Thyroid gland (tissue), 4 donors: Measurements from ENCODE around the gene CLMP. TPM values are rescaled to one million over a fixed set of nuclear protein-coding genes. Genes with fewer than 3 reads are reported as not detected.
"Not testable (repeated sequence)": the region's sequence is repeated elsewhere in the genome, so short reads cannot be mapped to it uniquely, and the experiment has no call there.

Source experiments
- DNase-seq, 2 donors: peaks; one replicate each; pipeline ENCODE4 v3.0.0-alpha.2; 2019
- H3K27ac ChIP-seq, 3 donors: fragments of 200-600 bp; sonication (generic); 1 replicate in 2 of 3; 2 replicates in 1 of 3; pipeline ENCODE4 v1.5.1; 2016 to 2019; ENCODE audit warnings: mild to moderate bottlenecking in 1 of 3, moderate library complexity in 1 of 3
- H3K27me3 ChIP-seq: fragments of 200-600 bp; sonication (generic); one replicate; pipeline ENCODE4 v1.5.1; 2019
- H3K36me3 ChIP-seq, 2 donors: fragments of 200-600 bp; sonication (generic); one replicate each; pipeline ENCODE4 v1.5.1; 2016 to 2019
- H3K4me1 ChIP-seq, 2 donors: fragments of 200-600 bp; sonication (generic); one replicate each; pipeline ENCODE4 v1.5.1; 2017 to 2019
- H3K4me3 ChIP-seq, 3 donors: fragments of 200-600 bp; sonication (generic); replicated peaks in 1 of 3; 1 replicate in 2 of 3; 2 replicates in 1 of 3; pipeline ENCODE4 v1.5.1; 2016; ENCODE audit warnings: mild to moderate bottlenecking in 1 of 3
- H3K9me3 ChIP-seq: fragments of 200-600 bp; sonication (generic); one replicate; pipeline ENCODE4 v1.5.1; 2017
- CTCF ChIP-seq, 6 experiments: fragments of 200-600 bp in 3 of 6; fragments of 450-650 bp in 3 of 6; sonication (generic) in 3 of 6; IDR thresholded peaks; one replicate each; pipeline ENCODE4 v1.5.1; 2016 to 2019; ENCODE audit warnings: antibody characterized with exemption in 6 of 6, mild to moderate bottlenecking in 2 of 6, inconsistent platforms in 1 of 6, moderate library complexity in 1 of 6
- POLR2A ChIP-seq, 2 donors: fragments of 450-650 bp; IDR thresholded peaks; one replicate each; pipeline ENCODE4 v1.6.1; 2017; ENCODE audit warnings: antibody characterized with exemption in 2 of 2, mild to moderate bottlenecking in 2 of 2, moderate library complexity in 1 of 2
- WGBS, 2 donors: methylation state at CpG; one replicate each; pipeline ENCODE4 v1.1.5; 2017; 5-methylcytosine and 5-hydroxymethylcytosine counted together
- intact Hi-C: fragments of 100-400 bp; cut with DNase I; formaldehyde crosslinking; loops from one replicate; pipeline ENCODE4 v1.15.1; 2023
- total RNA-seq, 4 donors: library from RNA; depleted of rRNA; stranded (reverse); fragments of >200 nt; gene quantifications; one replicate each; pipeline ENCODE4 v1.2.3, GENCODE V29; 2016

The CLMP gene
- total RNA-seq, 4 donors from 2014 or later: 4.9 to 13.2 (median 9.3) TPM

- TF ChIP-seq CTCF (IDR thresholded peaks at IDR 0.05): no peak
- no peak for TF ChIP-seq POLR2A (IDR thresholded peaks at IDR 0.05)
- DNase-seq: peak; percentile 72 to 83
- no peaks in the 10 kb centered on the region for H3K36me3 ChIP-seq
- peaks cover 0 to 11% of the 10 kb centered on the region in 2 donors for H3K4me1 ChIP-seq
- peak overlapping the region in 2 of 3 donors; percentile 56 to 68 for H3K27ac ChIP-seq
- no peaks in the 10 kb centered on the region for H3K9me3 ChIP-seq
- 30 to 36% methylated on average over 22 to 24 of the region's 24 CpGs for WGBS, 2 donors
- no peak overlapping the region for H3K4me3 ChIP-seq
- intact Hi-C loops: no loop called here
- no peaks in the 10 kb centered on the region for H3K27me3 ChIP-seq
Observed at GRCh38 chr11:123137431-123138224, 57.4 kb downstream of the CLMP start.

GRCh38 chr11:123135863-123136446 lies 59.1 kb downstream of the CLMP start:
- Histone ChIP-seq H3K36me3 (no peaks in the 10 kb centered on the region), H3K27ac (no peak overlapping the region), H3K4me1 (peaks cover 0 to 11% of the 10 kb centered on the region in 2 donors), H3K27me3 (no peaks in the 10 kb centered on the region), H3K9me3 (no peaks in the 10 kb centered on the region), H3K4me3 (no peak overlapping the region)
- DNase-seq: no peak
- 92 to 96% methylated on average over 18 of the region's 18 CpGs for WGBS, 2 donors
- TF ChIP-seq POLR2A (IDR thresholded peaks at IDR 0.05) (no peak), CTCF (IDR thresholded peaks at IDR 0.05) (no peak)
- intact Hi-C loops: no loop called here

GRCh38 chr11:123132881-123133280 lies 62.2 kb downstream of the CLMP start:
- no peak for DNase-seq
- no peak overlapping the region for H3K27ac ChIP-seq
- intact Hi-C loops: no loop called here
- 97 to 98% methylated on average over 6 of the region's 6 CpGs for WGBS, 2 donors
- TF ChIP-seq POLR2A (IDR thresholded peaks at IDR 0.05): no peak
- TF ChIP-seq CTCF (IDR thresholded peaks at IDR 0.05): no peak
- no peaks in the 10 kb centered on the region for H3K9me3 ChIP-seq
- H3K27me3 ChIP-seq: no peaks in the 10 kb centered on the region
- no peaks in the 10 kb centered on the region for H3K36me3 ChIP-seq
- H3K4me1 ChIP-seq: peaks cover 0 to 7% of the 10 kb centered on the region in 2 donors
- H3K4me3 ChIP-seq: no peak overlapping the region

- WGBS, 2 donors: 50 to 70% methylated on average over 8 of the region's 8 CpGs
- H3K9me3 ChIP-seq, H3K36me3 ChIP-seq, H3K4me3 ChIP-seq, H3K4me1 ChIP-seq, H3K27me3 ChIP-seq, intact Hi-C loops, H3K27ac ChIP-seq: not testable (repeated sequence)
- peak in 1 of 2 donors; percentile 41 for DNase-seq
Observed at GRCh38 chr11:123132034-123132766, 62.8 kb downstream of the CLMP start.

- H3K4me1 ChIP-seq: peaks cover 3 to 7% of the 10 kb centered on the region in 2 donors
Observed at GRCh38 chr11:123129920-123130319, 65.1 kb downstream of the CLMP start.

More at GRCh38 chr11:123129920-123130319, 65.1 kb downstream of the CLMP start:
- DNase-seq: no peak
- Histone ChIP-seq H3K36me3 (no peaks in the 10 kb centered on the region), H3K4me3 (no peak overlapping the region), H3K27me3 (no peaks in the 10 kb centered on the region), H3K27ac (no peak overlapping the region), H3K9me3 (no peaks in the 10 kb centered on the region)
- intact Hi-C loops: no loop called here
- WGBS, 2 donors: 70% methylated on average over 3 of the region's 3 CpGs
- TF ChIP-seq POLR2A (IDR thresholded peaks at IDR 0.05) (no peak), CTCF (IDR thresholded peaks at IDR 0.05) (no peak)
